HT-29 (cell line): ENCODE measurements around the gene SELENOW. TPM values are rescaled to one million over a fixed set of nuclear protein-coding genes. Genes with fewer than 3 reads are reported as not detected.

Experiments used
- DNase-seq: peaks from one replicate; pipeline ENCODE4 v3.0.0-alpha.2; 2015; ENCODE audit warnings: low spot score
- small RNA-seq: library from RNA; depleted of rRNA; stranded (forward); fragments of <200 nt; gene quantifications from one replicate; pipeline ENCODE3, GENCODE V24; 2014
- total RNA-seq: library from RNA; depleted of rRNA; stranded (reverse); fragments of >200 nt; shearing (Covaris generic); gene quantifications from 2 replicates; pipeline ENCODE4 v1.2.3, GENCODE V29; 2014; rRNA removed

Gene SELENOW
- total RNA-seq, 1 experiment from 2014 or later: 492 TPM

DNA sequence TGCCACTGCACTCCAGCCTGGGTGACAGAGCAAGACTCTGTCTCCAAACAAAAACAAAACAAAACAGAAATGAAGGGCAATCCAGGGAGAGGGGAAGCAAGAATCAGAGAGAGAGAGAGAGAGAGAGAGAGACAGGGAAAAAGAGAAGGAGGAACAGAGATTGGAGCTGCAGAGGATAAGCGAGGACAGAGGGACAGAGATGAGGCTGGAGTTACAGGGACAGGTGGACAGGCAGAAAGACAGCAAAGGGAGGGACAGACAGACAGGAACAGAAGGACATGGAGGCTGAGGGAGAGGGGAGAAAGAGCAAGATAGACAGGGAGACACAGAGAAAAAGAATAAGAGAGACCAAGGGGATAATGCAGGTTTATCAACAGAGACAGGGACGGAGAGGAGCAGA is 41.9 kb downstream of the SELENOW start:
- DNase-seq: no peak

GRCh38 chr19:47821460-47822020 is 43.0 kb downstream of the SELENOW start, which contains the start of gene CRX:
TSS of gene CRX (plus strand) at chr19:47821937. CDS start at chr19:47834444, 12,507 bp downstream.
- DNase-seq: no peak

DNA sequence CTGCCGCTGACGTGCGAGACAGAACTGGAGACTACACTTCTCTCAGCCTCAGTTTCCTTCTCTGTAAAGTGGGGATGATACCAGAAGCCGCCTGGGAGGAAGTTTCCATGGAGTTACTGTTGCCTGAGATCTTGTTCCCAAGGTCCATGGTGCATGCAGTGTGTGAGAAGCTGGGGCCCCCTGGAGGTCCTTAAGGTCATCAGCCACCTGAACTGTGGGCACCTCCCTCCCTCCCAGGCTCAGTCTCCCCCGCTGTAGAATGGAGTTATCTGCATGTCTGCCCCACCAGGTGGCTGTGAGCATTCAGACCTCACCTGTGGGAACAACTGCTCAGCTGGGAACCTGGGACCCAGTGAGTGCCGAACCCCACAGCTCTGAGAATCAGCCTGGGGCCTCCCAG is 45.9 kb downstream of the SELENOW start:
- no peak for DNase-seq

DNA sequence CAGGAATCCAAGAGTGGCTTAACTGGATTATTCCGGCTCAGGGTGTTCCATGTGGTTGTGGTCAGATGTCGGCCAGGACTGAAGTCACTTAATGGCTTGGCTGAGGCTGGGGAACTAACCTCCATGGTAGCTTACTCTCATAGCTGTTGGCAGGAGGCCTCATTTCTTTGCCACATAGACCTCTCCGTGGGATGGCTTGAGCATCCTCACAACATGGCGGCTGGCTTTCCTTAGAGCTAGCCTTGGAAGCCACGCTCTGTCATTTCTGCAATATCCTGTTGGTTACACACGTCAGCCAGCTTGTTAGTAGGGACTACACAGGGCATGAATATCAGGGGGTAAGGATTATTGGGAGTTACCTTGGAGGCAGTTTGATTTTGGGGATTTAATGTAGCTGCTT is 48.3 kb downstream of the SELENOW start:
- DNase-seq: no peak

DNA sequence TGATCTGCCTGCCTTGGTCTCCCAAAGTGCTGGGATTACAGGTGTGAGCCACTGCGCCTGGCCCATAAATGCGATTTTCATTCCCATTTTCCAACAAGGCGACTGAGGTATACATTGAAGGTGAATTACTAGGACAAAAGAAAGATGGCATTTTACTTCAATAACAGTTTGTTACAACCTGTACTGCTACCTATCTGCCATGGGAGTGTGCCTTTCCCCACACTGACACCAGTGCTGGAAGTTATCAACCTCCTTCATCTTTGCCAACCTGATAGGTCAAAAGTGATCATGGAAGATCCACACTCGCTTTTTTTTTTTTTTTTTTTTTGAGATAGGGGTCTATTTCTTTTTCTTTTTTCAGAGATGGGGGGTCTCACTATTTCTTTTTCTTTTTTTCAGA is 54.2 kb downstream of the SELENOW start:
- no peak for DNase-seq

Small RNA genes lying within 50 kb of the gene (small RNA-seq; reads per million reads assigned to genes)
- gene AC008745.1 (not detected), gene SNORD23 (not detected)

Other genes with a start within 250 kb of the SELENOW start
- gene ZNF541, start 205.6 kb upstream of the SELENOW start, total RNA-seq: not detected in 2 replicates
- gene BICRA, start 169.6 kb upstream of the SELENOW start, total RNA-seq: 2.6 and 5.2 TPM in 2 replicates
- 18.4 and 20.3 TPM in 2 replicates for gene EHD2, start 65.3 kb upstream of the SELENOW start, total RNA-seq
- gene NOP53, start 33.2 kb upstream of the SELENOW start, total RNA-seq: 300 and 310 TPM in 2 replicates
- not detected in 2 replicates for gene TPRX1, start 25.8 kb downstream of the SELENOW start, total RNA-seq
- not detected in 2 replicates for gene CRX, start 43.2 kb downstream of the SELENOW start, total RNA-seq
- gene TPRX2, start 80.5 kb downstream of the SELENOW start, total RNA-seq: not detected in 2 replicates
- gene SULT2A1, start 107.6 kb downstream of the SELENOW start, total RNA-seq: not detected in 2 replicates
- gene BSPH1, start 213.5 kb downstream of the SELENOW start, total RNA-seq: not detected in 2 replicates
- gene ELSPBP1, start 215.9 kb downstream of the SELENOW start, total RNA-seq: not detected in 2 replicates